ENCODE data around the gene CCSER2.

CCSER2 gene

GRCh38 chr10:84424731-84425167, 96.4 kb downstream of the CCSER2 start:
- H3K4me3 ChIP-seq (ENCODE audit: low read depth, low read length): peak overlapping the region; percentile 1
- in situ Hi-C loops (cut with HindIII; ENCODE audit: low sequenced_read_pairs): no loop called here
- DNase-seq (ENCODE audit: low read depth, low spot score): peak; percentile 97
- TF ChIP-seq, protein P1, sequence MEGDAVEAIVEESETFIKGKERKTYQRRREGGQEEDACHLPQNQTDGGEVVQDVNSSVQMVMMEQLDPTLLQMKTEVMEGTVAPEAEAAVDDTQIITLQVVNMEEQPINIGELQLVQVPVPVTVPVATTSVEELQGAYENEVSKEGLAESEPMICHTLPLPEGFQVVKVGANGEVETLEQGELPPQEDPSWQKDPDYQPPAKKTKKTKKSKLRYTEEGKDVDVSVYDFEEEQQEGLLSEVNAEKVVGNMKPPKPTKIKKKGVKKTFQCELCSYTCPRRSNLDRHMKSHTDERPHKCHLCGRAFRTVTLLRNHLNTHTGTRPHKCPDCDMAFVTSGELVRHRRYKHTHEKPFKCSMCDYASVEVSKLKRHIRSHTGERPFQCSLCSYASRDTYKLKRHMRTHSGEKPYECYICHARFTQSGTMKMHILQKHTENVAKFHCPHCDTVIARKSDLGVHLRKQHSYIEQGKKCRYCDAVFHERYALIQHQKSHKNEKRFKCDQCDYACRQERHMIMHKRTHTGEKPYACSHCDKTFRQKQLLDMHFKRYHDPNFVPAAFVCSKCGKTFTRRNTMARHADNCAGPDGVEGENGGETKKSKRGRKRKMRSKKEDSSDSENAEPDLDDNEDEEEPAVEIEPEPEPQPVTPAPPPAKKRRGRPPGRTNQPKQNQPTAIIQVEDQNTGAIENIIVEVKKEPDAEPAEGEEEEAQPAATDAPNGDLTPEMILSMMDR (IDR thresholded peaks at IDR 0.05; ENCODE audit: low read depth, low read length): no peak

DNA sequence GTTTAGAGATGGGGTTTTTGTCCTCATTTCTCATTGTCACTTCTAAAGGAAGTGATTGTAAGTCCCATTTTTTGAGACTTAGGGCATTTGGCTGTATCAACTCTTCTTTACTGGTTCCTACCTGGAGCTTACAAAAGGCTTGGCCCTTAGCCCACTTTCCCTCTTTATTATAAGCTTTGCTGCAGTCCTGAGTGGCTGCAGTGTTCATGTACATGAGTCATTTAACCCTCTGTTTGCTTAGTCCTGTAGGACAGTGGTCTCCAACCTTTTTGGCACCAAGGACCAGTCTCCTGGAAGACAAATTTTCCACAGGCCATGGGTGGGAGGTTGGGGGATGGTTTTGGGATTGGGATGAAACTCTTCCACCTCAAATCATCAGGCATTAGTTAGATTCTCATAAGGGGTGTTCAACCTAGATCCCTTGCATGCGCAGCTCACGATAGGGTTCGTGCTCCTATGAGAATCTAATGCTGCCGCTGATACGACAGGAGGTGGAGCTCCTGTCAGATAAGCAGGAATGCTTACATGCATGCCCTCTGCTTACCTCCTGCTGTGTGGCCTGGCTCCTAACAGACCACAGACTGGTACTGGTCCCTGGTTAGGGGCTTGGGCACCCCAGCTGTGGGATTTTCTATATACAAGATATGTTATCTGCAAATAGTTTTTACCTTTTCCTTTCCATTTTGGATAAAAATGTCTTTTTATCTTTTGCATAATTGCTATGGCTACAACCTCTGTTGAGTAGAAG, 99.7 kb downstream of the CCSER2 start:
- no peak overlapping the region for H3K4me3 ChIP-seq (ENCODE audit: low read depth, low read length)
- TF ChIP-seq, protein P1 (IDR thresholded peaks at IDR 0.05; ENCODE audit: low read depth, low read length): no peak
- peak; percentile 38 for DNase-seq (ENCODE audit: low read depth, low spot score)
- in situ Hi-C loops (cut with HindIII; ENCODE audit: low sequenced_read_pairs): no loop called here

DNA sequence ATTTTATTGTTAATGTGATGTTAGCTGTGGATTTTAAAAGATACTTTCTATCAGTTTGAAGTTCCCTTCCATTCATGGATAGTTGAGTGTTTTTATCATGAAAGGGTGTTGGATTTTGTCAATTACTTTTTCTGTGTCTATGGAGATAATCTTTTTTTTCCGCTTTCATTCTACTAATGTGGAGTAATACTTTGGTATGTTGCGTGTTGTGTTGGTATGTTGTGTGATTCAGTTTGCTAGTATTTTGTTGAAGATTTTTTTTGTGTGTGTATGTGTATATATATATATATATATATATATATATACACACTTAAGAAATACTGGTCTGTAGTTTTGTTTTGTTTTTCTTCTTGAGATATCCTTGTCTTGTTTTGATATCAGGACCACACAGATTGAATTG, 100.3 kb downstream of the CCSER2 start:
- DNase-seq (ENCODE audit: low read depth, low spot score): no peak
- in situ Hi-C loops (cut with HindIII; ENCODE audit: low sequenced_read_pairs): no loop called here
- H3K4me3 ChIP-seq (ENCODE audit: low read depth, low read length): no peak overlapping the region
- TF ChIP-seq, protein P1 (IDR thresholded peaks at IDR 0.05; ENCODE audit: low read depth, low read length): no peak

DNA sequence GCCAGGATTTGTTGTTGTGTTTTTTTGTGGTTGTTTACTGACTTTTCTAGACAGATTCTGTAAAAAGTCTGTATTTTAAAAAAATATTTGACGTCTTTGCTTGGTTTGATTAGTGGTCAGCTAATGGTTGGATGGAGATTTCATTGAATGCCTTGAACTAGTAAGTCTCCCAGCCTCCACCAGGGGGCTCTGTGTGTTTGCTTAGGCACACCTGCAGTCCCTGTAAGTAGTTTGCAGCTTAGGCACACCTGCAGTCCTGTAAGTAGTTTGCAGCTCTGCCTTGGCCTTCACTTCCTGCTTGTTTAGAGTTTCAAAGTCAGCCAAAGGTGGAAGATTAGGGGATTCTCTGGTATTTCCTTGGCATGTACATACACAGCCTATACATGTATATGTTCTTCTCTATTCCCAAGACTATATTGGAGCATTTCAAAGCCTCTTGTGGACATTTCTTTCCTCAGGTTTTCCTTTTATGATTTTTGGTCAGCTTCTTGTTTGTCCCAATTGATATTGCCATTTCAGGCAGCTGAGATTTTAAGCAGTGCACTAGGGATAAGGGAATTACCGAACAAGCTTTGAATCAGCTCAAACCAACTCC, 101.6 kb downstream of the CCSER2 start:
- DNase-seq (ENCODE audit: low read depth, low spot score): peak; percentile 43
- TF ChIP-seq, protein P1 (IDR thresholded peaks at IDR 0.05; ENCODE audit: low read depth, low read length): peak; percentile 78
- in situ Hi-C loops (cut with HindIII; ENCODE audit: low sequenced_read_pairs): no loop called here
- no peak overlapping the region for H3K4me3 ChIP-seq (ENCODE audit: low read depth, low read length)

GRCh38 chr10:84432891-84433290, 104.5 kb downstream of the CCSER2 start:
- peak; percentile 65 for DNase-seq (ENCODE audit: low read depth, low spot score)
- H3K4me3 ChIP-seq (ENCODE audit: low read depth, low read length): no peak overlapping the region
- TF ChIP-seq, protein P1 (IDR thresholded peaks at IDR 0.05; ENCODE audit: low read depth, low read length): no peak
- in situ Hi-C loops (cut with HindIII; ENCODE audit: low sequenced_read_pairs): no loop called here

GRCh38 chr10:84440781-84441180, 112.4 kb downstream of the CCSER2 start:
- no peak for DNase-seq (ENCODE audit: low read depth, low spot score)
- TF ChIP-seq, protein P1 (IDR thresholded peaks at IDR 0.05; ENCODE audit: low read depth, low read length): no peak
- in situ Hi-C loops (cut with HindIII; ENCODE audit: low sequenced_read_pairs): no loop called here
- no peak overlapping the region for H3K4me3 ChIP-seq (ENCODE audit: low read depth, low read length)

Measured in astrocyte of the spinal cord (primary cell).